ENCODE results near the gene TLX3.
"Not testable (repeated sequence)": the region's sequence is repeated elsewhere in the genome, so short reads cannot be mapped to it uniquely, and the experiment has no call there.

The TLX3 gene

DNA sequence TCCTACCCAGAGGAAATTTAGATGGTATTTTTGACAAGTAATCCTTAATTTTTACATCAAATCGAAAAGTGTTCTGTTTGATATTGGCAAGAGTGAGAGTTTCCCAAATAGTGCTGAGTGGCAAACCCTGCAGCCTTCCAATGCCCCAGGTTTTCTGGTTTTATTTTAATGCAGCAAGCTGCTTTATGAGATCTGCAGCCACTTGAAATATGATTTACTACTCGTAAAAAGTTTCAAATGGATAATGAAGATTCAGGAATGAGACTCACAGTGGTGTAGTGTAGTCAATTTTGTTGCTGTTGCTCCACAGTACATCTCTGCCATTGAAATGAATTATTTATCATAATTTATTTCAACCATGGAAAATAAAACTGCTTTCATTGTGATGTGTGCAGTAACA lies 23.6 kb upstream of the TLX3 start:
- no peak for DNase-seq (ENCODE audit: low spot score)
- TF ChIP-seq, protein P1, sequence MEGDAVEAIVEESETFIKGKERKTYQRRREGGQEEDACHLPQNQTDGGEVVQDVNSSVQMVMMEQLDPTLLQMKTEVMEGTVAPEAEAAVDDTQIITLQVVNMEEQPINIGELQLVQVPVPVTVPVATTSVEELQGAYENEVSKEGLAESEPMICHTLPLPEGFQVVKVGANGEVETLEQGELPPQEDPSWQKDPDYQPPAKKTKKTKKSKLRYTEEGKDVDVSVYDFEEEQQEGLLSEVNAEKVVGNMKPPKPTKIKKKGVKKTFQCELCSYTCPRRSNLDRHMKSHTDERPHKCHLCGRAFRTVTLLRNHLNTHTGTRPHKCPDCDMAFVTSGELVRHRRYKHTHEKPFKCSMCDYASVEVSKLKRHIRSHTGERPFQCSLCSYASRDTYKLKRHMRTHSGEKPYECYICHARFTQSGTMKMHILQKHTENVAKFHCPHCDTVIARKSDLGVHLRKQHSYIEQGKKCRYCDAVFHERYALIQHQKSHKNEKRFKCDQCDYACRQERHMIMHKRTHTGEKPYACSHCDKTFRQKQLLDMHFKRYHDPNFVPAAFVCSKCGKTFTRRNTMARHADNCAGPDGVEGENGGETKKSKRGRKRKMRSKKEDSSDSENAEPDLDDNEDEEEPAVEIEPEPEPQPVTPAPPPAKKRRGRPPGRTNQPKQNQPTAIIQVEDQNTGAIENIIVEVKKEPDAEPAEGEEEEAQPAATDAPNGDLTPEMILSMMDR (IDR thresholded peaks at IDR 0.05; ENCODE audit: borderline replicate concordance, control extremely low read depth, extremely low read depth, insufficient read depth, missing control alignments): no peak
- in situ Hi-C loops (cut with MboI; ENCODE audit: low sequenced_read_pairs, unreplicated experiment): no loop called here

GRCh38 chr5:171288066-171288465 lies 21.0 kb upstream of the TLX3 start:
- no peak for DNase-seq (ENCODE audit: low spot score)
- in situ Hi-C loops (cut with MboI; ENCODE audit: low sequenced_read_pairs, unreplicated experiment): no loop called here
- TF ChIP-seq, protein P1 (IDR thresholded peaks at IDR 0.05; ENCODE audit: borderline replicate concordance, control extremely low read depth, extremely low read depth, insufficient read depth, missing control alignments): no peak

DNA sequence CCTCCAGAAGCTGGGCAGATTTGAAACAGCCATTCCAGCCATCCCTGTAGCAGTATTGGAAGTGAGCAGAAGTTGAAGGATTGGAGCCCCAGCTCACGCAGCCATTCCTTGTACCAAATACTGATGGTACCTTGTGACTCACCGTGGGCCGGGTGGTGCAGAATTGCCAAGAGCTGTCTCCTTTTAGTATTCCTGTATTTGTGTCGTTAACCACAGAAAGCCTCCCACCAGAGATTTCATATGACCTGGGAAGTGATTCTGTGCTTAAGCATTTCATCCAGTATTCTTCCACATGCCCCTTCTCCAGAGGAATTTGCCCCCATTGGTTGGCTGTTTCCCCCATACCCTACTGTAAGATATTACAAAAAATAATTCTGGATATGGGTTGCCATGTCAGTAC lies 17.7 kb upstream of the TLX3 start:
- DNase-seq (ENCODE audit: low spot score): no peak
- TF ChIP-seq, protein P1 (IDR thresholded peaks at IDR 0.05; ENCODE audit: borderline replicate concordance, control extremely low read depth, extremely low read depth, insufficient read depth, missing control alignments): no peak
- in situ Hi-C loops (cut with MboI; ENCODE audit: low sequenced_read_pairs, unreplicated experiment): no loop called here

DNA sequence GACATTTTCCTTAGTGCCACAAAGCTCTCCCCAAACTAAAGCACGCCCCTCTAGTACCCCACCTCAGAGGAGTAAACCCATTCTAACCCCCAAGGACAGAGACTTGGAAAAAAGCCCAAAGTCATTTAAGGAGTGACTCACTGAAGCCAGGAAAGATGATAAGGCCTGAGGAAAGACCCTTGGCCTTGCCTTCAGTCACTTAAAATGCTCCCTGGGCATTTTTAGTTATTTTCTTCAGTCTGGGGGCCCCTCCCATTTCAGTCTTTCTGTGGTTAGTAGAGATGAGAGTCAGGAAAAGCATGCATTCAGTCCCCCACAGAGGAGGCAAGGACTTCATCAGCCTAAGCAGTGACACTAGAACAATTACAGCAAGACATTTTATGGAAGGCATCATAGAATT lies 13.7 kb upstream of the TLX3 start:
- TF ChIP-seq, protein P1 (IDR thresholded peaks at IDR 0.05; ENCODE audit: borderline replicate concordance, control extremely low read depth, extremely low read depth, insufficient read depth, missing control alignments): no peak
- no peak for DNase-seq (ENCODE audit: low spot score)
- in situ Hi-C loops (cut with MboI; ENCODE audit: low sequenced_read_pairs, unreplicated experiment): no loop called here

GRCh38 chr5:171295801-171296200 lies 13.2 kb upstream of the TLX3 start:
- no peak for DNase-seq (ENCODE audit: low spot score)
- TF ChIP-seq, protein P1 (IDR thresholded peaks at IDR 0.05; ENCODE audit: borderline replicate concordance, control extremely low read depth, extremely low read depth, insufficient read depth, missing control alignments): no peak
- in situ Hi-C loops (cut with MboI; ENCODE audit: low sequenced_read_pairs, unreplicated experiment): no loop called here

- in situ Hi-C loops (cut with MboI; ENCODE audit: low sequenced_read_pairs, unreplicated experiment); DNase-seq (ENCODE audit: low spot score): not testable (repeated sequence)
Observed at GRCh38 chr5:171297941-171298340, 11.1 kb upstream of the TLX3 start.

- TF ChIP-seq, protein P1 (IDR thresholded peaks at IDR 0.05; ENCODE audit: borderline replicate concordance, control extremely low read depth, extremely low read depth, insufficient read depth, missing control alignments): no peak
- no peak for DNase-seq (ENCODE audit: low spot score)
- in situ Hi-C loops (cut with MboI; ENCODE audit: low sequenced_read_pairs, unreplicated experiment): no loop called here
Observed at GRCh38 chr5:171299228-171299627, 9.8 kb upstream of the TLX3 start.
